NCI-H2227 (cell line): Measurements from ENCODE around the gene CHD5.

ENCODE experiments used
- DNase-seq: peaks from one replicate; lab custom pipeline; 2025; ENCODE audit not compliant: unreplicated experiment; lab: John Stamatoyannopoulos, UW

The CHD5 gene

GRCh38 chr1:6202256-6202655, 22.1 kb upstream of the CHD5 start:
- DNase-seq = no peak

- DNase-seq = no peak
These were observed 20.2 kb upstream of the CHD5 start for GRCh38 chr1:6200188-6200809.

GRCh38 chr1:6199298-6200187, 19.4 kb upstream of the CHD5 start, which contains the start of gene RPL22:
Gene RPL22, minus strand, starts transcription at chr1:6199595. Its CDS starts 22 bp downstream, at chr1:6199573.
- DNase-seq = peak; percentile 99

GRCh38 chr1:6198646-6199297, 18.7 kb upstream of the CHD5 start:
- DNase-seq = no peak

GRCh38 chr1:6197746-6198427, 17.8 kb upstream of the CHD5 start:
- no peak for DNase-seq

GRCh38 chr1:6191968-6192367, 11.8 kb upstream of the CHD5 start:
- DNase-seq = no peak

GRCh38 chr1:6188466-6188865, 8.3 kb upstream of the CHD5 start:
- no peak for DNase-seq

GRCh38 chr1:6185635-6186382, 5.7 kb upstream of the CHD5 start:
- DNase-seq = peak; percentile 71

GRCh38 chr1:6185151-6185550, 5.0 kb upstream of the CHD5 start:
- DNase-seq = no peak

- no peak for DNase-seq
These were observed 4.1 kb upstream of the CHD5 start for GRCh38 chr1:6184083-6184783.

GRCh38 chr1:6183520-6183989, 3.4 kb upstream of the CHD5 start:
- no peak for DNase-seq

GRCh38 chr1:6181347-6181770, 1.2 kb upstream of the CHD5 start:
- no peak for DNase-seq

- DNase-seq = peak; percentile 39
These were observed 688 bp upstream of the CHD5 start for GRCh38 chr1:6180707-6181311.

- DNase-seq = peak; percentile 49
These were observed 451 bp downstream of the CHD5 start for GRCh38 chr1:6179564-6180175.

GRCh38 chr1:6178751-6179563, 1.2 kb downstream of the CHD5 start:
- no peak for DNase-seq

GRCh38 chr1:6177681-6178380, 2.3 kb downstream of the CHD5 start:
- no peak for DNase-seq

GRCh38 chr1:6176779-6177178, 3.3 kb downstream of the CHD5 start:
- DNase-seq = no peak
